GM21619 (cell line): ENCODE measurements around the gene GET3.

Source experiments
- ATAC-seq: cut with Tn5 transposase; IDR thresholded peaks from one replicate; pipeline ENCODE4 v1.9.1; 2021; ENCODE audit not compliant: unreplicated experiment

Gene GET3

GRCh38 chr19:12750851-12751250 is 13.6 kb downstream of the GET3 start:
- ATAC-seq, result no peak

- no peak for ATAC-seq
These were observed 14.3 kb downstream of the GET3 start, which contains the start of gene BEST2 for GRCh38 chr19:12751635-12752034. BEST2 (plus strand) TSS chr19:12751791; CDS start chr19:12752593, 802 bp downstream.

GRCh38 chr19:12752056-12752781 is 14.9 kb downstream of the GET3 start:
- ATAC-seq, result no peak

GRCh38 chr19:12754465-12755196 is 17.3 kb downstream of the GET3 start:
- no peak for ATAC-seq

GRCh38 chr19:12756150-12756883 is 19.0 kb downstream of the GET3 start:
- ATAC-seq, result no peak

- ATAC-seq, result no peak
These were observed 20.4 kb downstream of the GET3 start for GRCh38 chr19:12757544-12758274.

- no peak for ATAC-seq
These were observed 22.4 kb downstream of the GET3 start for GRCh38 chr19:12759686-12760085.

GRCh38 chr19:12763100-12763499 is 25.8 kb downstream of the GET3 start:
- ATAC-seq, result no peak

GRCh38 chr19:12764698-12765097 is 27.4 kb downstream of the GET3 start:
- ATAC-seq, result no peak

- ATAC-seq, result no peak
These were observed 28.8 kb downstream of the GET3 start for GRCh38 chr19:12766051-12766521.

GRCh38 chr19:12767150-12767549 is 29.9 kb downstream of the GET3 start:
- ATAC-seq, result no peak

GRCh38 chr19:12767666-12768065 is 30.4 kb downstream of the GET3 start:
- no peak for ATAC-seq

- no peak for ATAC-seq
These were observed 32.4 kb downstream of the GET3 start for GRCh38 chr19:12769689-12770088.

- no peak for ATAC-seq
These were observed 33.6 kb downstream of the GET3 start for GRCh38 chr19:12770922-12771321.

- ATAC-seq, result no peak
These were observed 35.0 kb downstream of the GET3 start for GRCh38 chr19:12772323-12772722.

- ATAC-seq, result no peak
These were observed 36.3 kb downstream of the GET3 start for GRCh38 chr19:12773571-12773970.

- peak; percentile 3 for ATAC-seq
These were observed 37.6 kb downstream of the GET3 start, which contains the start of gene HOOK2 for GRCh38 chr19:12774588-12775555. HOOK2 (minus strand) TSS chr19:12775552; CDS start chr19:12775449, 103 bp downstream.

- no peak for ATAC-seq
These were observed 40.1 kb downstream of the GET3 start for GRCh38 chr19:12777217-12778016.
